ENCODE data around the gene PID1.

The PID1 gene

GRCh38 chr2:228987441-228988155 is 283.5 kb downstream of the PID1 start:
- DNase-seq: no peak

GRCh38 chr2:228986961-228987360 is 284.1 kb downstream of the PID1 start:
- DNase-seq: no peak

GRCh38 chr2:228983700-228984099 is 287.4 kb downstream of the PID1 start:
- no peak for DNase-seq

- no peak for DNase-seq
Observed at GRCh38 chr2:228974169-228974568, 296.9 kb downstream of the PID1 start.

Data from hematopoietic multipotent progenitor cell treated with erythropoietin and hydrocortisone succinate and interleukin-3 and kit ligand, for 8 days (in vitro differentiated cells).